Measurements from ENCODE around the gene TOP2B.

Gene TOP2B

GRCh38 chr3:25674670-25675069 lies 10.0 kb upstream of the TOP2B start:
- DNase-seq = no peak

- no peak for DNase-seq
These were observed 9.1 kb upstream of the TOP2B start for GRCh38 chr3:25673738-25674298.

- no peak for DNase-seq
These were observed 891 bp upstream of the TOP2B start for GRCh38 chr3:25665315-25666280.

- peak; percentile 87 for DNase-seq
These were observed 567 bp downstream of the TOP2B start for GRCh38 chr3:25663869-25664811.

GRCh38 chr3:25663347-25663868 lies 1.3 kb downstream of the TOP2B start:
- DNase-seq = peak; percentile 47

- no peak for DNase-seq
These were observed 1.9 kb downstream of the TOP2B start for GRCh38 chr3:25662736-25663320.

GRCh38 chr3:25661694-25662437 lies 2.8 kb downstream of the TOP2B start:
- no peak for DNase-seq

GRCh38 chr3:25658836-25659235 lies 5.9 kb downstream of the TOP2B start:
- DNase-seq = no peak

GRCh38 chr3:25657293-25657692 lies 7.4 kb downstream of the TOP2B start:
- DNase-seq = no peak

- DNase-seq = no peak
These were observed 9.0 kb downstream of the TOP2B start for GRCh38 chr3:25655659-25656058.

GRCh38 chr3:25654576-25654975 lies 10.1 kb downstream of the TOP2B start:
- no peak for DNase-seq

GRCh38 chr3:25653322-25653721 lies 11.4 kb downstream of the TOP2B start:
- no peak for DNase-seq

- DNase-seq = no peak
These were observed 11.8 kb downstream of the TOP2B start for GRCh38 chr3:25652921-25653320.

- DNase-seq = no peak
These were observed 15.5 kb downstream of the TOP2B start for GRCh38 chr3:25648925-25649830.

- peak; percentile 67 for DNase-seq
These were observed 16.6 kb downstream of the TOP2B start for GRCh38 chr3:25648107-25648535.

GRCh38 chr3:25635038-25635437 lies 29.7 kb downstream of the TOP2B start:
- DNase-seq = no peak

- DNase-seq = no peak
These were observed 30.8 kb downstream of the TOP2B start for GRCh38 chr3:25633919-25634318.

- no peak for DNase-seq
These were observed 32.7 kb downstream of the TOP2B start for GRCh38 chr3:25631989-25632388.

- DNase-seq = no peak
These were observed 43.6 kb downstream of the TOP2B start for GRCh38 chr3:25621087-25621486.

GRCh38 chr3:25620493-25620892 lies 44.2 kb downstream of the TOP2B start:
- DNase-seq = no peak

- no peak for DNase-seq
These were observed 45.3 kb downstream of the TOP2B start for GRCh38 chr3:25619382-25619781.

All from right forelimb (tissue), 1 donor.